A549 (cell line): ENCODE data around the gene PDXK.

ENCODE experiments used
- CHD2 ChIP-seq: fragments of 150-350 bp; IDR thresholded peaks from 2 replicates; pipeline ENCODE4 v1.6.1; 2014; ENCODE audit warnings: low read length; ENCODE audit not compliant: partially characterized antibody
- CTCF ChIP-seq: fragments of >200 bp; sonication (Bioruptor Twin); formaldehyde crosslinking; IDR thresholded peaks from 3 replicates; pipeline ENCODE4 v1.5.1; 2016
- FOSL2 ChIP-seq, 2 experiments: fragments of 450-650 bp in 1 of 2; fragments of >200 bp in 1 of 2; sonication (Bioruptor Twin) in 1 of 2; formaldehyde crosslinking; IDR thresholded peaks; 2 replicates each; pipeline versions ENCODE4 v1.5.0 to v1.6.1; 2016 to 2020; ENCODE audit warnings: mild to moderate bottlenecking in 1 of 2, moderate library complexity in 1 of 2
- HDAC2 ChIP-seq: fragments of 200-600 bp; sonication (generic); IDR thresholded peaks from 2 replicates; pipeline ENCODE4 v1.6.1; 2016
- MAX ChIP-seq: IDR thresholded peaks from 2 replicates; pipeline ENCODE4 v1.6.1; 2012
- POLR2A ChIP-seq: IDR thresholded peaks from 2 replicates; pipeline ENCODE4 v1.6.1; 2012; ENCODE audit warnings: mild to moderate bottlenecking, low read length
- RAD21 ChIP-seq, 2 experiments: fragments of >200 bp in 1 of 2; sonication (Bioruptor Twin) in 1 of 2; formaldehyde crosslinking in 1 of 2; IDR thresholded peaks in 1 of 2; conservative IDR thresholded peaks in 1 of 2; 2 replicates in 1 of 2; 3 replicates in 1 of 2; pipeline ENCODE4 v1.6.1; 2012 to 2018; ENCODE audit warnings: inconsistent platforms in 1 of 2
- RCOR1 ChIP-seq: fragments of 150-350 bp; IDR thresholded peaks from 2 replicates; pipeline ENCODE4 v1.6.1; 2014; ENCODE audit warnings: antibody characterized with exemption, low read length, low read depth
- SMC3 ChIP-seq: fragments of >200 bp; sonication (Bioruptor Twin); formaldehyde crosslinking; IDR thresholded peaks from 3 replicates; pipeline ENCODE4 v1.6.1; 2018; ENCODE audit warnings: inconsistent platforms

- no peak for TF ChIP-seq SMC3
- TF ChIP-seq HDAC2 = no peak
- no peak for TF ChIP-seq CTCF
- TF ChIP-seq CHD2 = no peak
- TF ChIP-seq POLR2A = no peak
- TF ChIP-seq MAX = no peak
- TF ChIP-seq FOSL2 (IDR thresholded peaks at IDR 0.05) = no peak
- no peak for TF ChIP-seq FOSL2 (CRISPR knock-in tag; IDR thresholded peaks at IDR 0.05)
- TF ChIP-seq RCOR1 = no peak
- TF ChIP-seq RAD21 (conservative IDR thresholded peaks at IDR 0.05 in 1 of 2, IDR thresholded peaks at IDR 0.05 in 1 of 2) = no peak
These were observed 84.8 kb downstream of the PDXK start for GRCh38 chr21:43803558-43804300.
